ENCODE results near the gene ATR. TPM values are rescaled to one million over a fixed set of nuclear protein-coding genes. Genes with fewer than 3 reads are reported as not detected.

Gene ATR
- total and polyA plus RNA-seq, 9 of the 15 experiments (the other 6 are each of a cell fraction or from before 2014, with no cell fraction given), result 18.0 to 37.8 (median 23.2) TPM

DNA sequence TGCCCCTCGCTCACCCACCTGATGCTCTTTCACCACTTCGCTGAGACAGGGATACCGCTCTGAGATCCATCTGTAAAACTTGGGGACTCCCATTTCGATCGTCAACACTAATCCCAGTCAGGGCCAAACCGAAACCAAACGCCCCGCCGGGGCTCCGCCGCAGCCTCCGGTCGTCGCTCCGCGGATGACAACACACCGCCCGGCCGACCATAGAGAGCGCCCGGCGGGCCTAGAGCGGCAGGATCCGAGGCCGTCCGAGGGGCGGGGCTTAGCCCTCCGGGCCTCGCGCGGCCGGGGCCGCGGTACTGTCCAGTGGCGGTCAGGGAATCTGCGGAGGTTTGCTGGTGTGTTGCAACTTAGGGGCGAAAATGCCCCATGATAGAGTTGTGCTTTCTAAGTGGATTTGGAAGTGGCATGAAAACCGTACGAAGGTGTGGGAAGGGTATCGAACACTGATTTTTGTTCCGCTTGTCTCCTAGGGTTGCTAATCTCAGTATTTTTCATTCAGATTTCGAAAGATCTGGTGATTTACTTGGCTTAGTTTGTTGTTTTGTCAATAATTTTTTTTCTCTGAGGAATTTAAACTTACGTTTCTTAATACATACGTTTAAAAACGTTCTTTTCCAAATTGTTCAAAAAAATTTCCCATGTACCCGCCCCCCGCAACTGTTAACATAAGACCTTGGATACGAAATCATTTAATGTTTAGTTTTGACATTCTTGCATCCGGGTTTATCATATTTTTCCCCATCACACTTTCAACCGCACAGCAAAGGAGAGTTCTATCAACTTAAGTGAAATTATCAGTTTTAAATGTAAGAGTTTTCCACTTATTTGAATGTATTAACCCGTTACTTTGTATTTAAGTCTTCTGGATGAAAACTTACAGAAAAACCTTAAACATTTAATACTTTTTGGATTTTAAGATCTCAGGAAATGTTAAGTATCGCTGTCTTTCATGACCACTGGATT, 130.4 kb downstream of the ATR start, which contains the start of gene XRN1:
XRN1 (minus strand) TSS at position 186 of the 972 bp plus-strand sequence; CDS start at position 93, 93 bp downstream.
- WGBS (ENCODE audit: insufficient coverage, low coverage, missing lambda C conversion rate), result 8% methylated on average over 45 of the region's 52 CpGs
- H2AFZ ChIP-seq (ENCODE audit: low read depth, low read length), result peak within 1 kb of the TSS; percentile 97
- H3K4me2 ChIP-seq (ENCODE audit: insufficient read depth, low read length), result peak within 1 kb of the TSS; percentile 96
- H3K9ac ChIP-seq (ENCODE audit: insufficient read depth in 1 of 2, low read depth in 2 of 2, low read length in 2 of 2), result peak within 1 kb of the TSS; percentile 96 to 98
- ChIA-PET POLR2A (interaction anchor here (0.7 to 1.1 kb wide), 3 partner anchors 16 to 888 kb away, joined by 3 to 4 read pairs (median 4); no protein-coding TSS in a partner anchor), CTCF (ENCODE audit: low intra/inter-chr PET ratio) (interaction anchor here (0.6 kb wide), 1 partner anchor 128 kb away, joined by 3 read pairs; no protein-coding TSS in a partner anchor)
- BruUV-seq (replicated peaks), result TSS peak; percentile 90
- ATAC-seq (peak; percentile 95), DNase-seq (ENCODE audit: extremely low read depth in 1 of 4, low spot score in 3 of 4) (peak; percentile 96 to 99 (median 98)), FAIRE-seq (peak; percentile 88)
- peaks cover 48% of the 10 kb centered on the region for H3K36me3 ChIP-seq (ENCODE audit: control insufficient read depth, insufficient read depth, low read length)
- H3K79me2 ChIP-seq (ENCODE audit: control insufficient read depth, insufficient read depth, low read length), result peaks cover 47% of the 10 kb centered on the region
- peaks cover 0 to 5% of the 10 kb centered on the region in 2 experiments; a peak in 2 of 5 replicates for H3K4me1 ChIP-seq (replicated peaks in 1 of 2; ENCODE audit: control insufficient read depth in 2 of 2, insufficient read depth in 2 of 2, low read length in 2 of 2)
- intact Hi-C loops (cut with micrococcal nuclease), result loop anchor here (10.0 kb wide), 1 partner anchor 547 kb away; no protein-coding TSS in a partner anchor
- no peaks in the 10 kb centered on the region for H4K20me1 ChIP-seq (replicated peaks; ENCODE audit: control insufficient read depth, insufficient read depth, low read length)
- H3K4me3 ChIP-seq, result peak within 1 kb of the TSS; percentile 95
- H3K9me1 ChIP-seq (ENCODE audit: control insufficient read depth, insufficient read depth, low read length), result no peaks in the 10 kb centered on the region
- in situ Hi-C loops (cut with MboI), result no loop called here
- peak within 1 kb of the TSS; percentile 97 for H3K27ac ChIP-seq (ENCODE audit: extremely low read depth, low read depth, low read length)
- no peaks in the 10 kb centered on the region for H3K27me3 ChIP-seq (ENCODE audit: control insufficient read depth in 2 of 2, insufficient read depth in 2 of 2, low read length in 2 of 2)
- peaks cover 5% of the 10 kb centered on the region for H3K9me3 ChIP-seq (replicated peaks; ENCODE audit: control insufficient read depth, insufficient read depth, low read depth, low read length)
- no peak for TF ChIP-seq HDAC6 (IDR thresholded peaks at IDR 0.05; ENCODE audit: low read depth, low read length)
- TF ChIP-seq, protein P1, sequence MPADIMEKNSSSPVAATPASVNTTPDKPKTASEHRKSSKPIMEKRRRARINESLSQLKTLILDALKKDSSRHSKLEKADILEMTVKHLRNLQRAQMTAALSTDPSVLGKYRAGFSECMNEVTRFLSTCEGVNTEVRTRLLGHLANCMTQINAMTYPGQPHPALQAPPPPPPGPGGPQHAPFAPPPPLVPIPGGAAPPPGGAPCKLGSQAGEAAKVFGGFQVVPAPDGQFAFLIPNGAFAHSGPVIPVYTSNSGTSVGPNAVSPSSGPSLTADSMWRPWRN (IDR thresholded peaks at IDR 0.05; ENCODE audit: low read depth), result no peak
- 0 out of 2 replicates have a peak, but pooled peaks have one; percentile 51 for TF ChIP-seq CBX1 (IDR thresholded peaks at IDR 0.05; ENCODE audit: low read depth)
- TF ChIP-seq, protein P2, sequence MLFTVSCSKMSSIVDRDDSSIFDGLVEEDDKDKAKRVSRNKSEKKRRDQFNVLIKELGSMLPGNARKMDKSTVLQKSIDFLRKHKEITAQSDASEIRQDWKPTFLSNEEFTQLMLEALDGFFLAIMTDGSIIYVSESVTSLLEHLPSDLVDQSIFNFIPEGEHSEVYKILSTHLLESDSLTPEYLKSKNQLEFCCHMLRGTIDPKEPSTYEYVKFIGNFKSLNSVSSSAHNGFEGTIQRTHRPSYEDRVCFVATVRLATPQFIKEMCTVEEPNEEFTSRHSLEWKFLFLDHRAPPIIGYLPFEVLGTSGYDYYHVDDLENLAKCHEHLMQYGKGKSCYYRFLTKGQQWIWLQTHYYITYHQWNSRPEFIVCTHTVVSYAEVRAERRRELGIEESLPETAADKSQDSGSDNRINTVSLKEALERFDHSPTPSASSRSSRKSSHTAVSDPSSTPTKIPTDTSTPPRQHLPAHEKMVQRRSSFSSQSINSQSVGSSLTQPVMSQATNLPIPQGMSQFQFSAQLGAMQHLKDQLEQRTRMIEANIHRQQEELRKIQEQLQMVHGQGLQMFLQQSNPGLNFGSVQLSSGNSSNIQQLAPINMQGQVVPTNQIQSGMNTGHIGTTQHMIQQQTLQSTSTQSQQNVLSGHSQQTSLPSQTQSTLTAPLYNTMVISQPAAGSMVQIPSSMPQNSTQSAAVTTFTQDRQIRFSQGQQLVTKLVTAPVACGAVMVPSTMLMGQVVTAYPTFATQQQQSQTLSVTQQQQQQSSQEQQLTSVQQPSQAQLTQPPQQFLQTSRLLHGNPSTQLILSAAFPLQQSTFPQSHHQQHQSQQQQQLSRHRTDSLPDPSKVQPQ (CRISPR knock-in tag; IDR thresholded peaks at IDR 0.05; ENCODE audit: borderline replicate concordance), result no peak
- TF ChIP-seq CBX2 (IDR thresholded peaks at IDR 0.05; ENCODE audit: insufficient read depth, low read length, poor library complexity, severe bottlenecking), result no peak
- TF ChIP-seq NFE2 (IDR thresholded peaks at IDR 0.05; ENCODE audit: low read depth), result no peak
- TF ChIP-seq GATAD2B (IDR thresholded peaks at IDR 0.05; ENCODE audit: borderline replicate concordance), result no peak
- TF ChIP-seq COPS2 (conservative IDR thresholded peaks at IDR 0.05), result no peak
- peak; percentile 80 for TF ChIP-seq NFRKB (IDR thresholded peaks at IDR 0.05; ENCODE audit: low read depth)
- TF ChIP-seq PTRF (tag; IDR thresholded peaks at IDR 0.05), result no peak
- TF ChIP-seq, protein P3, sequence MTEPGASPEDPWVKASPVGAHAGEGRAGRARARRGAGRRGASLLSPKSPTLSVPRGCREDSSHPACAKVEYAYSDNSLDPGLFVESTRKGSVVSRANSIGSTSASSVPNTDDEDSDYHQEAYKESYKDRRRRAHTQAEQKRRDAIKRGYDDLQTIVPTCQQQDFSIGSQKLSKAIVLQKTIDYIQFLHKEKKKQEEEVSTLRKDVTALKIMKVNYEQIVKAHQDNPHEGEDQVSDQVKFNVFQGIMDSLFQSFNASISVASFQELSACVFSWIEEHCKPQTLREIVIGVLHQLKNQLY (CRISPR knock-in tag; conservative IDR thresholded peaks at IDR 0.05), result no peak
- no peak; a peak in 1 of 4 replicates for TF ChIP-seq KDM1A (IDR thresholded peaks at IDR 0.05)
- TF ChIP-seq TRIM28 (IDR thresholded peaks at IDR 0.05), result peak; percentile 14; the same call in 1 of the 2 replicates
- no peak for TF ChIP-seq FOXJ3 (CRISPR knock-in tag; IDR thresholded peaks at IDR 0.05)
- TF ChIP-seq POLR2AphosphoS2 (IDR thresholded peaks at IDR 0.05; ENCODE audit: low read length), result no peak
- TF ChIP-seq RFX7 (CRISPR knock-in tag; IDR thresholded peaks at IDR 0.05), result no peak
